SK-N-MC (cell line): ENCODE results near the gene SPATA6.

Experiments used
- EZH2 ChIP-seq: fragments of 200-600 bp; sonication (generic); IDR thresholded peaks from one replicate; pipeline ENCODE4 v1.6.1; 2017; ENCODE audit warnings: antibody characterized with exemption
- FOXP2 ChIP-seq: optimal IDR thresholded peaks from 2 replicates; pipeline ENCODE3; 2011; ENCODE audit warnings: mild to moderate bottlenecking, moderate library complexity; ENCODE audit not compliant: insufficient read depth; ENCODE audit errors: extremely low read length, control extremely low read depth
- POLR2AphosphoS5 ChIP-seq: IDR thresholded peaks from 2 replicates; pipeline ENCODE4 v1.6.1; 2012; ENCODE audit warnings: mild to moderate bottlenecking, low read depth, low read length, borderline replicate concordance

DNA sequence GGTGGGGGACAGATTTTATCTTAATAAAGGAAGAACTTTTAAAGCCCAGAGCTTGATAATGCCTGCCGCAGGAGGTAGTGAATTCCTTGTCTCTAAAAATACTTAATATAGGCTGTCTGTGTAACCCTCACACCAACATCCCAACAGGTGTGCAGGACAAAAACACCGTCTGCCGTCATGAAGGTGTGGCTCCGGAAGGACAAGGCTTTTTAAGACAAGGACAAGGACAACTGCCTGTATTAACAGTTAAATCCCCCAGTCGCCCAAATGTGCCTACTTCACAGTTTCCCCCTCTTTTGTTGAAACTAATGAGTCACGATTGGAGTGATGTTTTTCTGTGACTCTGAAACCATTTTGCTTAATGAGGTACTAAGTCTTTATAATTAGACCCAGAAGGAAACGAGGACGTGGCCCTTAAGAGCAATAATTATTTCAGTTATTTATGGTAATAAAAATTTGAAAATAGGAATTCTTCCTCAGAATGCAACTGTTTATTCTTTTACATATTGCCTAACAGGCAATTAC is 27.3 kb upstream of the SPATA6 start:
- no peak for TF ChIP-seq POLR2AphosphoS5
- no peak for TF ChIP-seq EZH2
- no peak for TF ChIP-seq FOXP2
